Activated CD8-positive, alpha-beta memory T cell treated with anti-CD3 and anti-CD28 coated beads, Interleukin-2, amount 50 U/mL, for 24 hours (primary cell): ENCODE results near the gene POMT1.
"Not testable (repeated sequence)": the region's sequence is repeated elsewhere in the genome, so short reads cannot be mapped to it uniquely, and the experiment has no call there.

Experiments used
- DNase-seq: peaks from one replicate; pipeline ENCODE4 v3.0.0-alpha.2; 2020; ENCODE audit errors: extremely low read depth

The POMT1 gene

DNA sequence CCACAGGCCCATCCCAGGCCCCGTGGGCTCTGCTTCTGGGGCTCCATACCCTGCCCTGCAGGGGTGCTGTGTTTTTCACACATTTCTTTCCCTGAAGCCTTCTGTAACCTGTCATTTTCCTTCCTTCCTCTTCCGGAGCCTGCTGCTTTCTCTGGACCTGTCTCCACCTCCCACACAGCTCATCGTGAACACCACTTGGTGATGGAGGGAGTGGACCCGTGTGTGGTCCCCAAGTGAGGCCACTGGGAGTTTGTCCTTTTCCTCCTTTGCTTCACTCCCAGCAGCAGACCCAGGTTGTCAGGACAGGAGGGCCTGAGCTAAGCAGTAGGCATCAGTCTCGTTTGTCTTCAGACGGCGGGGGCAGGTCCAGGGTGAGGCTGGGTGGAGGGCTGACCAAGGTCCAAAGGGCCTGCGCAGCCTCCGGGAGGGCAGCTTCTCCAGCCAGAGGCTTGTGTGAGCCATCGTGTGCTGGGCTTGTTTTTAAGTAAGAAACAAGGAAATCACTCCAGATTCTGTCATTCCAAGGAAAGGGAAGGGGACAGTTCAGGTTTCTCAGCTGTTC lies 5.8 kb upstream of the POMT1 start:
- no peak for DNase-seq

DNA sequence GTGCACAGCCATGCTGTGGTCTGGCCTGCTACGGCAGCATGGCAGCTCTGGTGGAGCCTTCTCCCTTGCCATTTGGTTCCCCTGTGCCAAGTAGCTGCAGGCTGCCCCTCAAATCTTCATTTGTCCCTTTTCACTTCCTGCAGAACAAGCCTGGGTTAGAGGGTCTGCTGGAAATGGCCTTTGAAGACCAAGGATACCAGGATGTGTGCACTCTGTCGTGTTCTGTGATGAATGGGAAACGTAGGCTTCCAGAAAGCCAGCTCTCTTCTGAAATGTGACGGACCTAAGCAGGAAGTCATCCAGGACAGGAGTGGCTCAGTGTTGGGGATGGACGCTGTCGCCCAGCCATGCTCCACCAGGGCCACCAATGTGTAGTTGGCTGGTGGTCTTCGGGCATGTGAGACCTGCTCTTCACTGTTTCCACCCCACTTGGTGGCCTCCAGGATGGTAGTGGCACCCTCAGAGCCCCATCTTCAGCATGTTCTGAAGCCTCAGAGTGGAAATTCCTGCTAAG lies 3.4 kb upstream of the POMT1 start:
- DNase-seq = no peak

DNA sequence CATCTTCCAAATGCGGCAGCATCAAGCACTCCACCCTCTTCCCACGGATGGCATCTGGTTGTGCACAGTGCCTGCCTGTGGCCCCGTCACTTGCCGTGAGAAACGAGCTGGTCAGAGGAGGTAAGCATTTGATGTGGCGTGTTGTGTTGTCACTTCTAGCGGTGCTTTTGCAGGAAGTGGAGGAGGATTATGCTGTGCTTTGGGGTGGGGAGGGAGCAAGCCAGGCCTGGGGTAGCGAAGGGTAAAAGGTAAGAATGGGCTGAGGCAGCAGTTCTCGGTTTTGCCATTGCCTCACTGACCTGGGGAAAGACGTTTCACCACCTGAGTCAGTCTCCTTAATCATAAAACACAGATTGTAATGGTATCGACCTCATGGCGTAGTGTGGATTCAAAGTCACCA lies 2.3 kb upstream of the POMT1 start:
- DNase-seq = peak; percentile 27

DNA sequence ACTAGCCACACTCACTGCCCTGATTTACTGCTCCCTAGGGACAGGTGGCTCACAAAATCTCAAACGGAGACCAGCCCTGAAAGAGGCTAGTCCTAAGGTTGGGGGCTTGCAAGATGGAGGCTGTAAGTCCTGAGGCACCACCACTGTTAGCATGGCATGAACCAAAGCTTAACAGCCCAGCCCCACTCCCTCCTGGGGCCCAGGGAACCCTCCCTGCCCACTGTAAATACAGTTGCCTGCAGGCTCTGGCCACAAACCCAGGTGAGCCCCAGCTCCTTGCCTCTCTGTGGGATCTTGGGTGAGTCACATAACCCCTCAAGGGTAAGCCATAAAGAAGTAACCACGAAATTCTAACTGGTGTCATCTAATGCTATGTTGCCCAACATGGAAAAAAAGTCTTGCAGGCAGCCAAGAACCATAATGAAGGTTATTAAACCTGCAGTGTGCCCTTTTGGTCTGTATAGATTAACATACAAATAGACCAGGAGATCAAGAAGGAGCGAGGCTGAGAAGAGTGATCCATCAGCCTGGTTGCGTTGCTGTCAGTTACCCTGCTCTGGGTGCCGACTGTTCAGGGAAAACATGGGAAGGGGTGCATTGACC lies 1.7 kb upstream of the POMT1 start:
- DNase-seq = peak; percentile 21

DNA sequence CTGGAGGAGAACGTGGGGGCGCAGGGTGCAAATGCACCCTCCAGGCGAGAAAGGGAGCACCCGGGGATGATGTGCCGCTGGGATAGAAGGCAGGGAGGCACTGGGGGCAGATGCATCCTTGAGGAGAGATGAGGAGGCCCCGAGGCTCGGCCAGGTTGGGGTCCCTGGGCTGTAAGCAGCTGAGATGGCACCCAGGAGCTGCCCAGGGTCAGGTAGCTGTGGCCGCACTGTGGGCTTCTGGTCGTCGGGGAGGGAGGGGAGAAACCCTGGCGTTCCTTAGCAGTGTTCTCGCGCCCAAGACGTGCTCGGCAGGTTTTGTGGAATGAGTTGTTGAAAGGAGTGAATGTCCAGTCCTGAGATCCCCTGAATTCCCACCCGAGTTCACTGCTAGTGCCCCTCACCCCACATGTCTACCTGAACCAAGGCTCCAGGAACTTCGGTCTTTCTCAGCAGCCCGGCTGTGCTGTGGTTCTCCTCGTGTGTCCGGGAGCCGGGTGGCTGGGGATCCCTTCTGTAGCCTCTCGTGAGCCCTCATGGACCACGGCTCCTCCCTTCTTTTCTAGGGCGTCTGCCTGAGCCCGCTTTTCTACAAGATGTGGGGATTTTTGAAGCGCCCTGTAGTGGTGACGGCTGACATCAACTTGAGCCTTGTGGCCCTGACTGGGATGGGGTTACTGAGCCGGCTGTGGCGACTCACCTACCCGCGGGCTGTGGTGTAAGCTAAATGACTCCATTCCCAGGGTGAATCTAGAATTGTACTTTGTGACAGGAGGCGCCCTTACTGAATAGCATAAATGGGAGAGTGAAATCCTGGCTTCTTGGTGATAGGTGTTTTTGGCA lies 1.1 kb downstream of the POMT1 start:
- DNase-seq = peak; percentile 43

DNA sequence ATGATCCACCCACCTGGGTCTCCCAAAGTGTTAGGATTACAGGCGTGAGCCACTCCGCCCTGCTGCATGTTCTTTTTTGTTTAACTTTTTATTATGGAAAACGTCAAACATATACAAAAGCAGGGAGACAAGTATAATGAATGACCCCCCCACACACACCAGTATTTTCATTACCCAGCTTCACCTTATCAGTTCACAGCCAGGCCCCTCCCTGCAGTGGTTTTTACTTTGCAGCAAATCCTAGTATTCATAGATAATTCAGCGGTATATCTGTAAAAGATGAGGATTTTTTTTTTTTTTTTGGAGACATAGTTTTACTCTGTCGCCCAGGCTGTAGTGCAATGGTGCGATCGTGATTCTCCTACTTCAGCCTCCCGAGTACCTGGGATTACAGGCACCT lies 2.3 kb downstream of the POMT1 start:
- no peak for DNase-seq

DNA sequence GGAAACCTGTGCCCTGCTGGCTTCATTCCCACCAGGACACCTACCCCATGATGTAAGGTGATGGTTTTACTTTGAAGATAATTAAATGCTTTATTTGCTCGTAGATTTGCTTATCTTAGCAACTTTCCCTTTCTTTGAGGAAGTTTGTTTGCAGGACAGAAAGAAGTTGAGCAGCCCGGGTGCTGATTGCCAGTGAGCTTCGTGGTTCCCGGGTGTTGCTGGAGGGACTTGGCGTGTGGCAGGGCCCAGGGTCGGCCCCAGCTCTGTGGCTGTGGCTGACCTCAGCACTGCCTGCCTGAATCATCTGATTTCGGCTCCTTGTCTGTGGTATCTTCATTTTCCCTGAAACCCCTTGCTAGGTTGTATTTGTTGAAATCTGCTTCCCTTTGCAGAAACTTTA lies 8.7 kb downstream of the POMT1 start:
- no peak for DNase-seq

DNA sequence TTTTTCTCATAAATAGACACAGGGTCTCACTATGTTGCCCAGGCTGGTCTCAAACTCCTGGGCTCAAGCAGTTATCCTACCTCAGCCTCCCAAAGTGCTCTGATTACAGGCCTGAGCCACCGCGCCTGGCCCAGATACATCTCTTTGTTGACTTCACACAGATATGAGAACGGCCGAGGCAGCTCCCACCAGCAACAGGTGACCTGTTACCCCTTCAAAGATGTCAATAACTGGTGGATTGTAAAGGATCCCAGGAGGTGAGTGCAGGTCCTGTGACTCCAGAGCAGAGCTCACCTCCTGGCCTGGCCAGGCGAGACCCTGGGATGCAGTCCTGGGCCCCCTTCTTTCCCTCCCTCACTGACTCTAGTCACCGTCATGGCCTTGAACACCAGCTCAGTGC lies 9.2 kb downstream of the POMT1 start:
- no peak for DNase-seq

DNA sequence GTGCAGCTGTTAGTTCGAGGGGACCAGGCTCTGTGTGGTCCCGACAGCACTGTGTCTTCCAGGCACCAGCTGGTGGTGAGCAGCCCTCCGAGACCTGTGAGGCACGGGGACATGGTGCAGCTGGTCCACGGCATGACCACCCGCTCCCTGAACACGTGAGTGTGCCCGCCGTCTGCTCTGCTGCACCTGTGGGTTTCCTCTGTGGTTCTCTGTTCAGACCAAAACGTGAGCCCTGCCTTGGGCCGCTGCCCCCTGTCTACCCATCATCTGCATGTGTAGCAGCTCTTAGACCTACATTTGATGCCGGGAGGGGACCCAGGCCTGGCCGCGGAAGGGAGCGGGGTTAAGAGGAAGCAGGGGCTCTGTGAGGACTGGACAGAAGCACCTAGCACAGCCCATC lies 10.5 kb downstream of the POMT1 start:
- DNase-seq = no peak

DNA sequence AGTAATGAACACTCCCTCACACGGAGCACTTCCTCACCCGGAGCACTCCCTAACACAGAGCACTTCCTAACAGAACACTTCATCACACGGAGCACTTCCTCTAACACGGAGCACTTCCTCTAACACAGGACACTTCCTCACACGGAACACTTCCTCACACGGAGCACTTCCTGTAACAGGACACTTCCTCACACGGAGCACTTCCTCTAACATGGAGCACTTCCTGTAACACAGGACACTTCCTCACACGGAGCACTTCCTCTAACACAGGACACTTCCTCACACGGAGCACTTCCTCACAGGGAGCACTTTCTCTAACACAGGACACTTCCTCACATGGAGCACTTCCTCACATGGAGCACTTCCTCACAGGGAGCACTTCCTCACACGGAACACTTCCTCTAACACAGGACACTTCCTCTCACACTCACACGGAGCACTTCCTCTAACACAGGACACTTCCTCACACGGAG lies 12.9 kb downstream of the POMT1 start:
- DNase-seq = not testable (repeated sequence)

DNA sequence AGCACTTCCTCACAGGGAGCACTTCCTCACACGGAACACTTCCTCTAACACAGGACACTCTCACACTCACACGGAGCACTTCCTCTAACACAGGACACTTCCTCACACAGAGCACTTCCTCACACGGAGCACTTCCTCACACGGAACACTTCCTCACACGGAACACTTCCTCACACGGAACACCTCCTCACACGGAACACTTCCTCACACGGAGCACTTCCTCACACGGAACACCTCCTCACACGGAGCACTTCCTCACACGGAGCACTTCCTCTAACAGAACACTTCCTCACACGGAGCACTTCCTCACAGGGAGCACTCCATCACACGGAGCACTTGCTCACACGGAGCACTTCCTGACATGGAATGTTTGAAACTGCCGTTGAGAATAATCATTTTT lies 13.4 kb downstream of the POMT1 start:
- no peak for DNase-seq

DNA sequence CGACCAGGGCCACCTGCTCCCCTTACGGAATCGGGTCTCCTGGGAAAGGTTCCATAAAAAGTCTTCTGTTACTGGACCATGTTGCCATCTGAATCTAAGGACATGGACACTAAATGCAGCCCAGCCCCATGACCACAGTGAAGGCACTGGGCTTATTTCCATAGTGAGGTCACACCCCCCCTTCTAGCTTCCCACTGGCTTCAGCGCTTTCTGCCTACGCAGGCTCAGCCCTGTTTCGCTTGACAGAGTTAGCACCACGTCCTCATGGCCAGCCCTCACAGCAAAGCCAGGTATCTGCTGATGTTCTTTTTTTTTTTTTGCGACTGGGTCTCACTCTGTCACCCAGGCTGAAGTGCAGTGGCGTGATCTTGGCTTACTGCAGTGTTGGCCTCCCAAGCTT lies 14.2 kb downstream of the POMT1 start:
- DNase-seq = no peak

DNA sequence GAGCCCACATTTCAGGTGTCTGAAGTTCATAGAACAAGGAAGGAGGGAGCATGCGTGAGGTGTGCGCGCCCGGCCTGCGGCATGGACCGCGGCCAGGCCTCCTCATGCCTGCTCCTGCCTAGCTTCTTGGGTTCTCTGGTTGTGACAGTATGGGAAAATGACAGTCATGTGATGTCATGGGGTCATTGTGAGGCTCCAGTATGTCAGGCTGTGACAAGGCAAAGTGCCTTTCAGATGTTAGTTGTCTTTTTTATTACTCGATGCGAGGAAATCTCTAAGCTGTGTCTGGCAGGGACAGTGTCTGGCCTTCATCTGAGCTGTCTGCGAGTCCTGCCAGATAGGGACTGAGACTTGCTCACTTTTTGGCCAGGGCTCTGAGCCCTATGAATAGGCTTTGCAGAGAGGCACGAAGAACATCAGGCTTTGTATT lies 15.1 kb downstream of the POMT1 start:
- DNase-seq = no peak

DNA sequence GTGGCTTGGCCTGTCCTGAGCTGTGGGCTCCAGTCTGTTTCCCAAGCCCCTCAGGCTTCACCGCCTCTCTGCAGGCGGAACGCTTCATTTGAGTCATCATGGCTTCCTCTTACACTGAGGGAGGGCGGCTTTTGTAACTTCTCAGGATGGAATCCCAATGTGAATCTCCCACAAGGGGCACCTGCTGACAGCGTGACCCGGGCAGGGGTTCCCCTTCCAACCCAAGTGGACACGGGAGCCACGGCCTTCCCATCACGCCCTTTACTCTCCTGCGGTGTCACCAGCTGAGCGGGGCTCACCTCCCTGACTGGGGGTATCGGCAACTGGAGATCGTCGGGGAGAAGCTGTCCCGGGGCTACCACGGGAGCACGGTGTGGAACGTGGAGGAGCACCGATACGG lies 15.8 kb downstream of the POMT1 start:
- DNase-seq = no peak

DNA sequence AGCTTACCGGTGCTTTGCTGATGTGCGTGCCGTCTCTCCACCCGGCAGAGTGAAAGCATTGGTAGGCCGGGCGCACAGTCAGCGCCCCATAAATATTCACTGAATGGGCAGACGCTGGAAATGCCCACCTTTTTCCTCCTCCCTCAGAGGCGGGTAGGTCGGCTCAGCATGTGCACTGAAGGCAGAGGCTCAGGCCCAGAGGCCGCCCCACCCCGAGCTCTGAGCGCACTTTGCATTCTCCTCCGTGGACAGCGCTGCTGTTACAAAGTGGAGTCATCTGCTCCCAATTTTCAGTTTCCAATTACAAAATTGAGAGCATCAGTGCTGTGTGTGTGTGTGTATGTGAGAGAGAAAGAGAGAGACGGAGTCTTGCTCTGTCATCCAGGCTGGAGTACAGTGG lies 17.8 kb downstream of the POMT1 start:
- DNase-seq = no peak

DNA sequence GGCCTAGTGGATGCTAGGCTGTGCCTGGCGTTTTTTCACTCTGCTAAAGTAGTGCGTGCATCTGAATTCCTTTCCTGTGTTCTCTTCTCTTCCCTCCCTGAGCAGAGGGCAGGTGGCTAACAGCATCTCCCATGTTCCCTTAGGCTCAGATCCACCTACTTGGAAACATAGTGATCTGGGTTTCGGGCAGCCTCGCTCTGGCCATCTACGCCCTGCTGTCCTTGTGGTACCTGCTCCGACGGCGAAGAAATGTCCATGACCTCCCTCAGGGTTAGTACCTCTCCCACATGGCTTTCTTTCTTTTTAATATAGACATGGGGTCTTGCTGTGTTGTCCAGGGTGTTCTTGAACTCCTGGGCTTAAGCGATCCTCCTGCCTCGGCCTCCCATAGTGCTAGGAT lies 18.5 kb downstream of the POMT1 start:
- no peak for DNase-seq

DNA sequence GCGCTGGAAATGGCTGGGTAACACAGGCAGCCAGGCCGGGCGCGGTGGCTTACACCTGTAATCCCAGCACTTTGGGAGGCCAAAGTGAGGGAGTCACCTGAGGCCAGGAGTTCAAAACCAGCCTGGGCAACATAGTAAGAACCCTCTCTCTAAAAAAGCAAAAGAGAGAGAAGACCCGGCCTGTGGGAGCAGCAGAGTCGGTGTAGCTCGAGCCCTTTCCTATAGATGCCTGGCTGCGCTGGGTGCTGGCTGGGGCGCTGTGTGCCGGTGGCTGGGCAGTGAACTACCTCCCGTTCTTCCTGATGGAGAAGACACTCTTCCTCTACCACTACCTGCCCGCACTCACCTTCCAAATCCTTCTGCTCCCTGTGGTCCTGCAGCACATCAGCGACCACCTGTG lies 19.1 kb downstream of the POMT1 start:
- DNase-seq = no peak

DNA sequence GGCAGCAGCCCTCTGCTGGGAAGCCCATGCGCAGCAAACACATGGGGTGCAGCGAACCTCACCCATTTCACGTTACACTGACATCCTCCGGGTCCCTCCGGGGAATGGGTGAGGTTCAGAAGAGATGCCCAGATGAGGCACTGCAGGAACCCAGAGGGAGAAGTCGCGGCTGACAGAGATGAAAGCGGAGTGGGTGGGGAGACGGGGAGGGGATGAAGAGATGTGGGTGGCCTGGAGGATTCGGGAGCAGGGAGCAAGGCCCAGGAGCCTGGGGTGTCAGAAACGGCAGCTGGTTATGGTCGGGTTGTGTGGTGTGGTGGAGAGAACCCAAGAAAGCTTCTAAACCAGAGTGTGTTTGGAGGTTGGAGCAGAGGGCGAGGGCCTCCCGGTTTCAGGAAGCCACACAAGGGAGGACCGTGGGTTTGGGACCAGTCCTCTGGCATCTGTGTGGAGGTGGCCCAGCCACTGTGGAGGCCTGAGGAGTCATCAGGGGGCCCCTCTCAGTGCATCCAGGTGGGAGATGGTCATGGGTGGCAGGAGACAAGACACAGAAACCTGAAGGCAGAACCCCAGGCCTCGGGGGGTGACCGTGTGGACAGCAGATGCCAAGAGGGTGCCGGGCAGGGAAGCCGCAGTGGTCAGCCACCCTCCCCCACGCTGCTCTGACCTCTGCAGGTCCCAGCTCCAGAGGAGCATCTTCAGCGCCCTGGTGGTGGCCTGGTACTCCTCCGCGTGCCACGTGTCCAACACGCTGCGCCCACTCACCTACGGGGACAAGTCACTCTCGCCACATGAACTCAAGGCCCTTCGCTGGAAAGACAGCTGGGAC lies 19.8 kb downstream of the POMT1 start:
- no peak for DNase-seq

DNA sequence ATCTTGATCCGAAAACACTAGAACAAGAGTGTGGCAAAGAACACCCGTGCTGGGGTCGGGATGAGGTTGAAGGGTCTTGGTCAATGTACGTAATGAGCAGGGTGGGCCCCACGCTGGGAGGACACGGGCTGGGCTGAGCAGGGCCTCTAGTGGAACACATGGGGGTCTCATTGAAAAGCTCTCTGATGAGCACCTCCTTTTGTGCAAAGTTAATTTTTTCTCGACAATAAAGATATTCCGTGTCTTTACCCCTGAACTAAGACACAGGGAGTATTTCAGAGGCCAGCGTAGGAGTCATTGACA lies 20.3 kb downstream of the POMT1 start:
- DNase-seq = no peak

DNA sequence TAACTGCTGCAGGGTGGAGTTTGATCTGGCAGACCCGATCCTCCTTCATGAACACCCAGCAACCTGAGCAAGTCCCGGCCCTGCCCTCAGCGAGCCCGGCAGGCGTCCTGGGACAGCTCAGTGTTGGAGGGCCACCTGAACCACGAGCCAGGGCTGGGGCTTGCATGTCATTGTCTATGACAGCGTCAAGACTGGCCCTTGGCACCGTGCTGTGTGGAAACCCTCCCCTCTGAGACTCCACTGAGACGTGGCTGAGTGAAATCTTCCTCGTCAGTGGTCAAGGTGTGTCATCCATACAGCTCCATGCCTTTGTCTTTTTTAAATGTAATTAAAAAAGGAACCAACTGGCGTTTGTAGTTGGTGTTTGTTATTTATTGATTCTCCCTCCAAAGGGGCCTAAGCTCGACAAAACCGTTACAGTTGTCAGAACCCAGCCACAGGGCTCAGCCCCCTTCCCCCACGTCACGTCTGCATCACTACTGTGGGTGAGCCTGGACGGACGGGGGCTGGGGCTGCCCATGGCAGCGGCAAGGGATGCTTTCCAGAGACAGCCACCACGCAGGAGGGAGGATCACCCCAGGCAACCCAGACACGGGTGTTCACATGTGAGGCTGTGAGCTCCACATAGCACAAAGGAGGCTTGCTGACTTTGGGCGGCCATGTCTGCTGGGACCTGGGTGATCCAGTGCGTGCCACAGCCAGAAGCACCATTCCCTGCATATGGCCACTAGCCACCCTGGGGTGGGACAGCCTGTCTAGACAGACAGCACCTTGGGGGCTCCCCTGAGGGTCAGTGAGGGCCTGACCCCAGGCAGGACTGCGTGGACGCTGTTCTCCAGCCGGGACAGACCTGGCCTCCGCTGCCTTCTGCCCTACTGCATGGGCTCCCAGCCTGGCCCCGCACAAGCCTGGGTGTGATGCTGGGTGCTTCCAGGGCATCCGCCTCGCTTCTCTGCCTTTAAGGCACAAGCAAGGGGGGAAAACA lies 21.0 kb downstream of the POMT1 start:
- no peak for DNase-seq
